ENCODE data around the gene B4GALT4.

The B4GALT4 gene

GRCh38 chr3:119236756-119237155, 3.9 kb downstream of the B4GALT4 start:
- DNase-seq, result no peak

DNA sequence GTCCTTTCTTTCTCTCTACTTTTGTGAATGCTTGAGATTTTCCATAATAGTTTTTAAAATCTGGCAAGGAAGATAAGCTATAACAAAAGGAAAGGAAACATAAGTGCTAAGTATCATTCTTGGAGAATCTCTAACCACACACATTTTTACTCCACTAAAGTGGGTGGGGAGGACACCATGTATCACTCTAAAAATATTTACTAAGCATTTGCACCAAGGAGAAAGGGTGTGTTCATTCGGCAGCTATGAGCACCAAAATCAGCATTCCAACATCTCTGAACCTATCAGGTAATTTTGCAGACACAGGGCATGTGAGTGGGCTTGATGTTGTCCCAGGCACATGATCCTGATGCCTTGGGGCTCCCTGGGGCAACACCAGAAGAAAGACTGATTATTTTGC, 5.5 kb downstream of the B4GALT4 start:
- no peak for DNase-seq

DNA sequence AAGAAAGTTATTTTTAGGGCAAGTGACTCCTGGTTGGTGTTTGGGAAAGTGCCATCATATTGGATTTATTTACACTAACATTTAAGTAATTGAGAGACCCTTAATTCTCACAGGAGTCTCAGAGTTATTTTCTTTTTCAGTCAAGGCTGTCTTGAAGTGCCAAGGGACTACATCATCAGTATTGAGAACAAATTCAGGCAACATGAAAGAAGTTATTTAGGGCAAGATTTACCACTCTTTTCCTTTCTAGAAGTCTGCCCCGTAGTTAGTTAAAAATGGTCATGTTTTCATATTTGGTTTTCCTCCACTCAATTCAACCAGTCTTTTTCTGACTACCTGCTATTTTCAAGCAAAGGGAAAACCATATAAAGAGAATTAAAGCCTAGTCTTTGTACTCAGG, 6.1 kb downstream of the B4GALT4 start:
- no peak for DNase-seq

DNA sequence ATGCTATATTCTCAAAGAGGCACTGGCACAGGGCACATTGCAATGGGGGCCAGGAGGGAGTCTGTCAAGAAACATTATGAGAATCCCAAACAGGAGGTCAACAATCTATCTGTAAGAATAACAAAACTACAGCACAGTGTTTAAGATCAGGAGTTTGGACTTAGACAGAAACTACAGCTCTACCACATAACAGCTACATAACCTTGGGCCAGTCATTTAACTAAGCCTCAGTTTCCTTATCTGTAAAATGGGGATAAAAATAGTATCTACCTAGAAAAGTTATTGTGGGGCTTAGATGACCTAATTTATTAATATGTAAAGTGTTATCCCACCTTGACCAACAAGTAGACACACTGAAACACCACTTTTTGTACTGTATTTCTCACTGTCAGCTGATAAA, 9.9 kb downstream of the B4GALT4 start:
- no peak for DNase-seq

DNA sequence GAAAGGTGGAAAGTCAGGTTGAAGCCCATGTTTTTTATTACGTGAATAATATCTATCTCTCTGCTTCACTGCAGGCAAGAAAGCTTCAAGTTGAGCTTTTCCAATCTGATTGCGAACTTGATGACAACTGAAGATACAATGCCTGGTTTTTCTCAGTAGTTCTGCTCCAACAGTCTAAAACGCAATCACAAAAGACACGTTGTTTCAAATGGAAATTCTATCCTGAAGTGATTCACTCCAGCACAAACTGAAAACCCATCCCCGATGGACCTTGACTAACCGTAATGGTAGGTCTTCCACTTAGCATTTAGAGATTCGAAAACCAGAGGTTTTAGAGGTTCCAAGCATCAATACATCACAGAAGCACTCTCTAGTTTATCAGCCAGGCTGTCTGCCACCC, 10.6 kb downstream of the B4GALT4 start:
- no peak for DNase-seq

DNA sequence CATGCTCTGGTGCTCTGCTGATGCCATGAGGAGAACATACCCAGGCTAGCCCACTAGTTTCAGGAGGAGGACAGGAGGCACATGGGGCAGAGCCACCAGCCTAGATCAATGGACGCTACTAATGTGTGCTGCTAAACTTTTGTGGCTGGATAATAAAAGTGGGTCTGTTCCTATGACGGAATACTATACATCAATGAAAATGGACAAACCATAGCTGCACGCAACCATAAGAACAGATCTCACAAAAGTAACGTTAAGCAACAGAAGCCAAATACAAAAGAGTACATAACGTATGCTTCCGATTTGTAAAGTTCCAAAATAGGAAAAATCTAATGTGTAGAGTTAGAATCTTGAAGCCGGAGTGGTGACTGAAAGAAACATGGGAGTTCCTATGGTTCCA, 11.5 kb downstream of the B4GALT4 start:
- no peak for DNase-seq

GRCh38 chr3:119228373-119229145, 12.1 kb downstream of the B4GALT4 start:
- DNase-seq, result no peak

DNA sequence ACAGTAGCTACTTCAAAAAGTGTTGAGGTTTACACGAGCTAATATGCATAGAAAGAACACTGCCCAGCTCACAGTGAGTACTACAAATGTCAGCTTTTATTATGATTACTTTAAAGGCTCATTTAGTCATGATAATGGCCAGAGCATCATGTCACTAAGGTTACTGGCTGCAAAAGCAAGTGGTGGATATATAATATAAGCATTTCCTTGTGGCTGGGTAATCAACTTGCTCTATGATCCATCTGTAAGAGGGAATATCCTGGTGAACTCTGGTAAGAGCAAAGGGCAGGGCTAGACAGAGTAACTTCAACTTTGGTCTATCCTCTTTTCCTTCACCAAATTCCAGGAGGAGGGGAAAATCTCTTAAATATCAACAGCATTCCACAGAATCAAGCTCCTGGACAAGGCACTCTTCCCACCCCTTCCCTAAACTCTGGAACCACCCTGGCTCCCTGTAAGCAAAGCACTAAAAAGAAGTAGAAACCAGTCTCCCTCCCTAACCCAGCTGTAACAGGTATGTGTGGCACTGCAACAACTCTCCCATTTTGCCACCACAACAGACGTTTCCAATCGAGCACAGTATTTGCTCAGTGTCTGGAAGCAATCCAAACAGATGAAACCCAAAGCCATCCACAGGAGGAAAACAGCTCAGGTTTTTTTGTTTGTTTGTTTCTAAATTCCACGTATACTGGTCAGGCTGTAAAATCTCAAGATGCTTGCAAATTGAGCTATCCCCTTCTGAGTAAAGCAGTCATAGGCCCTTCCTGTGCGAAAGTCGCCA, 13.4 kb downstream of the B4GALT4 start:
- no peak for DNase-seq

DNA sequence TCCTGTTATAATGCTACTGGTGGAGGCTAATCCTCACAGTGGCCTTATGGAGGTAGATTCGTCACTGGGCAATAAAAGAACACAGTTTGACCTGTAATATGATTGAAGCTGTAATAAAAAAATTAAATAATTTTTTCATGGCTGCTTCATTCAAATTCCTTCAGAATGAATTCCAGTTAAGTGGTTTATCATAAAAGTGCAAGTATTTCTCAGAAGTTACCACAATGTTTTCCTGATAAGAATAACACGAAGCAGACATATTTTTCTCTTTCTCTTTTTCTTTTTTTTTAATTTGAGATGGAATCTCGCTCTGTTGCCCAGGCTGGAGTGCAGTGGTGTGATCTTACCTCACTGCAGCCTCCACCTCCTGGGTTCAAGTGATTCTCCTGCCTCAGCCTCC, 15.6 kb downstream of the B4GALT4 start:
- DNase-seq, result no peak

GRCh38 chr3:119223511-119223910, 17.2 kb downstream of the B4GALT4 start:
- no peak for DNase-seq

GRCh38 chr3:119222391-119222790, 18.3 kb downstream of the B4GALT4 start:
- no peak for DNase-seq

- DNase-seq, result no peak
Observed at GRCh38 chr3:119221779-119222320, 18.8 kb downstream of the B4GALT4 start.

DNA sequence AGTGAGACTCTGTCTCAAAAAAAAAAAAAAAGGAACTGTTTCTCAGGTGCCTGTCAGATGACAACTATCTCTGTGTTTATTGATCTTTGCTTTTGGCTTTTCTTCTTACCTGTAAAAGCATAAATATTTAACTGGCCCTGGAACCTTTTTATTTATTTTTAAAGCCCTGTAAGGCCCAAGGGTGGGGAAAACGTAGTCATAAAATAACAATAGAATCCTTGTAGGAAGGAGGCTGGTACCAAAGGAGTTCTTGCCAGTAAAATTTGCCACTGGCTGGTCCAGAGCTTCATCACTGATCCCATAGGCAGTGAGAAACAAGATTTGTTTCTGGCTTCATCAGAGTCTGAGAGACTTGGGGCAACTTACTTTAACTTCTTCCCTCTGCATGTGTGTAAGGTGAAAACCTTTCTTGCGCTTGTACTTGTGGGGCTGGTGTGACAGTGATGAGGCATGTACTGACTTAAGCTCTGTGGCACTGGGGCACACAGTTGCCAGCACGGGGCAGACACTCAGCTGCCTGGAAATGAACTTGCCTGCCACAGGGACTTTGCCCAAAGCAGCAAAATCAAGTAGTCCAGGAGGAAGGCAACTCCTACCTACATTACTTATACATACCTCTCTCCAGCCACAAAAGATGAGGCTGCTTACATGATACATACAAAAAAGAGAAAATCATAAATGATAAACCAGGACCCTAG, 19.6 kb downstream of the B4GALT4 start:
- no peak for DNase-seq

DNA sequence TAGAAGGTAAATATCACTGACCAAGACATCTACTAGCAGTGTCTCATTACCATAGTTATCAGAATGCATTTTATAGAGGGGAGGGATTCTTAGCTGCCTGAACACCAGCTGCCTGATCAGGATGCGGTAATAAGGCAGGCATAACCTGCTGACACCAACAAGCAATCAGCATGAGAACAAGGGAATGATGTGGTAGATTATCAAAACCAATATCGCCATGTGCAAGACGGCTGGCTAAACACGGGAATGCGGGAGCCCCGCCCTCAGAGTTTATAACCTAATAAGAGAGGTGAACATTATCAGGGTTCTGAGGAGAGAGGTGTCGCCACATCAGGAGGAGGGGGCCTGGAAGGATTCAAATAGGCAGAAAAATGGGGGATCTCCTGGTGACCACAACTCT, 20.5 kb downstream of the B4GALT4 start:
- no peak for DNase-seq

GRCh38 chr3:119219069-119219468, 21.6 kb downstream of the B4GALT4 start:
- DNase-seq, result no peak

DNA sequence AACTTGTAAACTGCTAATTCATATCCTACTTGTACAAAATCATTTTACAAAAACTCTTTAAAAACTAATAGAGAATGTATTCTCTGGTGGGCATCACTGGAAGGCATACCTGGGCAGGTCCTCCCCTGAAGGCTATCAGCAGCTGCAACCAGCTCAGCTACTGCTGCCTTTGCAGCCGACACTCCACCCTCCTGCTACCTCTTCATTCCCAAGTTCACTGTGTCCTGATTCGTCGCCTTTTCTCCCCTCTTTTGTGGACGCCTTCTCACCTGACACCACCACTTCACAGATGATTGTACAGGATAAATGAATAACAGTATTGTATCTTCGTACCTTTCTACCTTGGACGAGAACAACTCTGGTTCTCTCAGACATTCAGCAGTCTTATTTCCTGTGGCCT, 28.9 kb downstream of the B4GALT4 start:
- DNase-seq, result no peak

DNA sequence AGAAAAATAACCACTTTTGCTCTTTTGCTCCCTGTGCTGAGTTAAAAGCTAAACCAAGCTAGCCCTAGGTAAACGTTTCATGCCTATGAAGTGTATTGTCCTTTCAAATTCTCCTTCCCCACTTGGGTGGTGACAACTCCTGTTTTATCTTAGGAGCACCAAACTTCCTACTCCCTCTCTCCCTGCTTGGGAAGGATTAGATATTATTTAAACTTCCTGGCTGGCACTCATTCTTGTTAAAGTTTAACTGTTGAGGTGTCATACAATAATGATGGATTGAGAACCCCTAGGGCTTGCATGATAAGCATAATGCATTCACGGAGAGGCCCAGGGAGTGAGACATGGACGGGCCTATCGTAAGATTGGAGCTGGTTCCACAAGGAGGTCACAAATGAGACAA, 29.5 kb downstream of the B4GALT4 start:
- DNase-seq, result no peak

GRCh38 chr3:119207512-119207875, 33.2 kb downstream of the B4GALT4 start:
- no peak for DNase-seq

DNA sequence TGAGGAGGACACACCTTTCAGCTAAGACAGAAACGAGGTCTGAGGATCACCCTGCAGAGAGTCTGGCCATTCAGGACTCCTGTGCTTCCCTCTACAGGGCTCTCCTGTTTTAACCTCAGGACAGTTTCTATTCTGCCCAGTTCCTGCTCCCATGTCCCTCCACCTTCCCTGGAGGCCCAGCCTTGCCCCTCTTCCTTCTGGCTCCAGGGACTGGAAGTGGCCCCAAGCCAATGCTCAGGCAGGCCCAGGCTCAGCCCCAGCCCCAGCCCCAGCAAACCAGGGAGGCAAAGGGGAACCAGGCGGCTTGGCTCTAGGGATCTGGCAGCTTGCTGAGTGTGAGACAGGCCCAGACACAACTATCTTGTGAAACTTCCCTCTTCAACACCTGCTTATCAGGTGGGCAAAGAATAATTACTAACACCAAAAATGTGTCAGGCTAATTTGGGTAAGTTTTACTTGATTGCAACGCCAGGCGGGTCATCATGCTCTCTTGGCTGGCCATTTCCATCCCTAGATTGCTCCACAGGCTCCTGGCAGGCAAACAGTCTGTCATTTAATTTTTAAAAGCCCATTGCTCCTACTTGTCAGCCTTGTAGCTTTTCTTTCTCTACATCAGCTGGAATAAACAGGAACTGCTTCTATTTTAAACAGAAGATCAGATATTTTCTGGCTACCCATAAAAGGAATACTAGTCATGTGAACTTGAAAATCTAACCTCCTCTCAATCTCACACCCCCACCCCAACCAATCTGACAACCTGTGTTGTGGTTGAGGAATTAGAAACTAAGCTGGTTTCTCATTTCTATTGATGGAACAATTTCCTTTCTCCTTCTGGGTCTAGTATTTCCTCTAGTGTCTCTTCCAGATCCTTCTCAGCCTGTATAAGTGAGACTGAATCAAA, 33.8 kb downstream of the B4GALT4 start:
- DNase-seq, result no peak

DNA sequence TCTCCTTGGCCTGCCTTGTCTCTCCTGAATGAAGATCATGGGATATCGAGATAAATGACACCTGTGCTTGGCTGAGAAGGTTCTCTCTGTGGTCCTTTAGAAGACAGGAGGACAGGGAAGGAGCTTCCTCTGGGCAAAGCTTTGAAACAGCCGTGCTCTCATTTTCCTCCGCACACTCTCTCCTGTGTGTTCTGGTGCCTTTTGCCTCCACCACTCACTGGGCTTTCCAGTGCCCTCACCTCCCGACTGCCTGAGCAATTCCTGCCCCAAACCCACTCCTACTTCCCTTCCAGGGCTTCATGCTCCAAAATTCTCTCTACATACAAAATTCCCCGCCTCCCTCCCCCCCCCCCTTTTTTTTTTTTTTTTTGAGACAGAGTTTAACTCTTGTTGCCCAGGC, 35.0 kb downstream of the B4GALT4 start:
- DNase-seq, result no peak

DNA sequence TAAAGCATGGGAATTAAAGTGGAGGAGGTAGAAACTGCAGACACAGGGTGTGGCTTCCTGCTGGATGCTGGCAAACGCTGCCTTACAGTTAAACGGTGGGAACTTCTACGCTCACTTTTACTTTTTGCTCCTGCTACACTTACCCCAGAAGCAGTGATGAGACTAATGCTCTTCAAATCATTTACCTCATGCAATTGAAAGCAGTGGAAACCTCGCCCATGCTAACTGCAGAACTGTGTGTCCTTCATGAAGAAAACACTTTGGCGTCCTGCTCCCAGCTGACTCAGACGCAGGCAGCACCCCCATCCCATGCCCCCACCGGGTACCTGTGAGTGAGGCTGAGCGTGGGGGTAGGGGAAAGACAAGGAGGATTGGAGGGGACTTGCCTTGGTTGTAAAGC, 35.5 kb downstream of the B4GALT4 start:
- no peak for DNase-seq

DNA sequence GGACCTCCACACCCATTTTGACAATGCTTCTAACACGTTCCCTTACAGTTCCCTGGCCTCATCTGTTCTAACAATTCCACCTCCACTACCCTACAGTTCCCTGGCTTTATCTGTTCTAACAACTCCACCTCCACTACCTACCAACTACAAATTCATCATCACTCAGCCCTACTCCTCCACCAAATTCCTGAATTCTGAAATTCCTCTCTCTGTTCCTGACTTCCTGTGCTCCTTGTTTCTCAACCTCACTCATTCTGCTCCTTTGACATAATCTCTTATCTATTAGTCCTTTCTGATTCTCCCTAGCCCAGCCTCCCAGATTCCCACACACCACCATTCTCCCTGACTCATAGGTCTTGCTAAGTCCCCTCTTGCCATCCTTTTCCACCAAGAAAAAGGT, 44.8 kb downstream of the B4GALT4 start:
- no peak for DNase-seq

DNA sequence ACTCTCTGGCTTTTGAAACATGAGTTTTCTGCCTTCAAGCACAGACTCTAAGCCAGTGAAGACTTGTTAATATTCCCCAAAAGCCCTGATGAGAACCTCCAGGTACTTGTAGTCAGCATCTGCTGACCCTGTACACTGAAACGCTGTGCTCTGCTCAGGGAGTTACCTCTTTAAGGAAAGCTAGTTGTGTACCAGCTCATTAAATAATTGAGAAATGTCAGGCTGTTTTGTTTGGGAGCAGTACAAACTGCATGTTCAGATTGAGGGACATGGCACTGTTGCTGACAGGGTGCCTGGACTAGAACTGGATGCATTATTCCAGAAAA, 45.6 kb downstream of the B4GALT4 start:
- no peak for DNase-seq

All from NCI-H146 (cell line).